Sigmoid colon (tissue), 6 donors: Measurements from ENCODE around the gene SORL1-AS1.

Experiments used
- DNase-seq: peaks from one replicate; pipeline ENCODE4 v3.0.0-alpha.2; 2019
- H3K27ac ChIP-seq, 4 donors: fragments of 200-600 bp; sonication (generic); one replicate each; pipeline ENCODE4 v1.5.1; 2016 to 2019; ENCODE audit warnings: mild to moderate bottlenecking in 1 of 4
- H3K27me3 ChIP-seq, 3 donors: fragments of 200-600 bp; sonication (generic); one replicate each; pipeline ENCODE4 v1.5.1; 2019; ENCODE audit warnings: mild to moderate bottlenecking in 1 of 3
- H3K36me3 ChIP-seq, 4 donors: fragments of 200-600 bp; sonication (generic); one replicate each; pipeline ENCODE4 v1.5.1; 2016 to 2019
- H3K4me1 ChIP-seq, 4 donors: fragments of 200-600 bp; sonication (generic); one replicate each; pipeline ENCODE4 v1.5.1; 2017 to 2019
- H3K4me3 ChIP-seq, 4 donors: fragments of 200-600 bp; sonication (generic); one replicate each; pipeline ENCODE4 v1.5.1; 2017 to 2019; ENCODE audit warnings: mild to moderate bottlenecking in 2 of 4, moderate library complexity in 1 of 4
- H3K9me3 ChIP-seq, 4 donors: fragments of 200-600 bp in 3 of 4; sonication (generic) in 3 of 4; one replicate each; pipeline versions ENCODE4 v1.5.1 to v1.6.1; 2013 to 2019
- CTCF ChIP-seq, 4 experiments: fragments of 450-650 bp in 3 of 4; fragments of 200-600 bp in 1 of 4; IDR thresholded peaks; one replicate each; pipeline ENCODE4 v1.5.1; 2016 to 2019; ENCODE audit warnings: antibody characterized with exemption in 4 of 4, mild to moderate bottlenecking in 3 of 4, moderate library complexity in 2 of 4
- EP300 ChIP-seq, 4 donors: sonication (generic); formaldehyde crosslinking; IDR thresholded peaks; one replicate each; pipeline ENCODE4 v1.6.1; 2017; ENCODE audit warnings: antibody characterized with exemption in 4 of 4
- POLR2A ChIP-seq, 2 donors: fragments of 450-650 bp; IDR thresholded peaks; one replicate each; pipeline ENCODE4 v1.6.1; 2016; ENCODE audit warnings: antibody characterized with exemption in 2 of 2, mild to moderate bottlenecking in 2 of 2, moderate library complexity in 2 of 2
- POLR2AphosphoS5 ChIP-seq, 4 donors: sonication (generic); formaldehyde crosslinking; IDR thresholded peaks; one replicate each; pipeline ENCODE4 v1.6.1; 2017; ENCODE audit warnings: antibody characterized with exemption in 4 of 4
- WGBS, 2 donors: extraction: QIAGEN DNeasy Blood & Tissue Kit; methylation state at CpG; one replicate each; pipeline ENCODE4 v1.1.7; 2013; 5-methylcytosine and 5-hydroxymethylcytosine counted together
- intact Hi-C: fragments of 100-400 bp; cut with DNase I; formaldehyde crosslinking; loops from one replicate; pipeline ENCODE4 v1.15.1; 2023
- donor health status: healthy with polysubstance abuse.
- donor health status: healthy.

SORL1-AS1 gene

DNA sequence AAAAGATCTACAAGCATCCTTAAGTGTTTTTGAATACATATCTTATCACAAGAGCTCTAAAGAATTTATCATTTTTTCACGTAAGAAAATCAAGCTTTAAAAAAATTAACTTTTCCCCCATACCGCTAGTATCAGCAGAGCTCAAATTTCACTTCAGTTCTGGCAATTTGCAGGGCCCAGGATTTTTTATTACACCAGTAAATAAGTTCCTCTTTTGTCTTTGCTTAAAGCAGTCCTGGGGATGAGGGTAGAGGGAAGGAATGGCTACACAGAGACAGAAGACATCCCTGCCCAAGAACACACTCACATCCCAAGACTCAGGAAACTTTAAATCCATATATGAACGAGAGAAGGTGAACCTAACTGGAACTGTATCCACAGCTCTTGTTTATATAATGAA lies 23.2 kb downstream of the SORL1-AS1 start:
- no peaks in the 10 kb centered on the region for H3K27me3 ChIP-seq
- TF ChIP-seq EP300 (IDR thresholded peaks at IDR 0.05) (no peak), POLR2A (IDR thresholded peaks at IDR 0.05) (no peak), POLR2AphosphoS5 (IDR thresholded peaks at IDR 0.05) (no peak), CTCF (IDR thresholded peaks at IDR 0.05) (no peak)
- intact Hi-C loops, result no loop called here
- WGBS, 2 donors, result 33 to 50% methylated on average over 3 of the region's 3 CpGs
- H3K4me1 ChIP-seq, result peaks cover 0 to 9% (median 0%) of the 10 kb centered on the region in 4 donors
- no peak overlapping the region for H3K4me3 ChIP-seq
- H3K36me3 ChIP-seq, result no peaks in the 10 kb centered on the region
- no peak overlapping the region for H3K27ac ChIP-seq
- no peak for DNase-seq
- no peaks in the 10 kb centered on the region for H3K9me3 ChIP-seq

GRCh38 chr11:121427400-121427744 lies 25.4 kb downstream of the SORL1-AS1 start:
- H3K27ac ChIP-seq, result no peak overlapping the region
- no peaks in the 10 kb centered on the region for H3K27me3 ChIP-seq
- no peaks in the 10 kb centered on the region for H3K9me3 ChIP-seq
- no peak for DNase-seq
- TF ChIP-seq POLR2A (IDR thresholded peaks at IDR 0.05), result no peak
- TF ChIP-seq EP300 (IDR thresholded peaks at IDR 0.05), result no peak
- TF ChIP-seq CTCF (IDR thresholded peaks at IDR 0.05), result no peak
- no peak for TF ChIP-seq POLR2AphosphoS5 (IDR thresholded peaks at IDR 0.05)
- peak overlapping the region in 3 of 4 donors; percentile 24 to 41 (median 36) for H3K4me3 ChIP-seq
- intact Hi-C loops, result no loop called here
- WGBS, 2 donors, result 11 to 13% methylated on average over 8 of the region's 8 CpGs
- H3K4me1 ChIP-seq, result peaks cover 0 to 9% (median 0%) of the 10 kb centered on the region in 4 donors
- no peaks in the 10 kb centered on the region for H3K36me3 ChIP-seq

- peak; percentile 67 for DNase-seq
- Histone ChIP-seq H3K27me3 (no peaks in the 10 kb centered on the region), H3K4me1 (peaks cover 0 to 9% (median 0%) of the 10 kb centered on the region in 4 donors), H3K36me3 (no peaks in the 10 kb centered on the region), H3K4me3 (peak overlapping the region in 3 of 4 donors; percentile 24 to 41 (median 36)), H3K9me3 (no peaks in the 10 kb centered on the region), H3K27ac (no peak overlapping the region)
- peak in 1 of 4 experiments; percentile 24 for TF ChIP-seq CTCF (IDR thresholded peaks at IDR 0.05)
- no peak for TF ChIP-seq EP300 (IDR thresholded peaks at IDR 0.05)
- WGBS, 2 donors, result 29 to 30% methylated on average over 48 of the region's 48 CpGs
- intact Hi-C loops, result no loop called here
Measured at GRCh38 chr11:121426476-121427399, 26.0 kb downstream of the SORL1-AS1 start.

GRCh38 chr11:121425828-121426227 lies 26.9 kb downstream of the SORL1-AS1 start:
- Histone ChIP-seq H3K27ac (no peak overlapping the region), H3K4me3 (no peak overlapping the region), H3K27me3 (no peaks in the 10 kb centered on the region), H3K36me3 (no peaks in the 10 kb centered on the region), H3K9me3 (no peaks in the 10 kb centered on the region), H3K4me1 (peaks cover 0 to 9% (median 0%) of the 10 kb centered on the region in 4 donors)
- no peak for DNase-seq
- intact Hi-C loops, result no loop called here
- WGBS, 2 donors, result 94 to 96% methylated on average over 5 of the region's 5 CpGs
- TF ChIP-seq POLR2AphosphoS5 (IDR thresholded peaks at IDR 0.05) (no peak), POLR2A (IDR thresholded peaks at IDR 0.05) (no peak), EP300 (IDR thresholded peaks at IDR 0.05) (no peak), CTCF (IDR thresholded peaks at IDR 0.05) (no peak)
